ENCODE data around the gene GGA1. TPM values are rescaled to one million over a fixed set of nuclear protein-coding genes. Genes with fewer than 3 reads are reported as not detected.
A peak's percentile ranks its signal among the peaks of the same experiment; 100 is the strongest.

Gene GGA1
- total and polyA plus RNA-seq, 3 experiments from 2014 or later: 34.9 to 74.3 (median 69.1) TPM

GRCh38 chr22:37680191-37680851 lies 71.7 kb downstream of the GGA1 start:
- no peaks in the 10 kb centered on the region for H3K36me3 ChIP-seq (ENCODE audit: insufficient read depth, low read length)
- no peak overlapping the region for H3K4me3 ChIP-seq (ENCODE audit: low read length)
- Mint-ChIP-seq H3K27ac (peak overlapping the region in 3 of 8 donors; percentile 44 to 66 (median 57)), H3K36me3 (peaks cover 0 to 16% (median 4%) of the 10 kb centered on the region in 3 donors), H3K27me3 (no peaks in the 10 kb centered on the region), H3K4me3 (peak overlapping the region in 2 of 7 donors; percentile 34 to 68), H3K9me3 (no peaks in the 10 kb centered on the region), H3K4me1 (peaks cover 27 to 36% (median 29%) of the 10 kb centered on the region in 3 donors)
- H3K27ac ChIP-seq (ENCODE audit: low read depth, low read length): no peak overlapping the region
- CTCF ChIA-PET: interaction anchor here (1.0 to 16.7 kb wide), 10 partner anchors 11 to 141 kb away, joined by 4 to 375 read pairs (median 24); partner anchors contain the start of genes GGA1, PDXP and SH3BP1
- no peaks in the 10 kb centered on the region for H3K27me3 ChIP-seq (ENCODE audit: insufficient read depth, low read length, poor library complexity, severe bottlenecking)
- no peaks in the 10 kb centered on the region for H3K9me3 ChIP-seq (ENCODE audit: low read length)
- H3K4me1 ChIP-seq (ENCODE audit: insufficient read depth, low read length): peaks cover 20% of the 10 kb centered on the region
- DNase-seq: no peak
- POLR2A ChIA-PET: interaction anchor here (1.2 to 1.9 kb wide), 2 partner anchors 22 to 37 kb away, joined by 3 to 10 read pairs; partner anchors contain the start of gene PDXP

- no peak overlapping the region for H3K4me3 ChIP-seq (ENCODE audit: low read length)
- DNase-seq: no peak
- POLR2A ChIA-PET: interaction anchor here (0.6 to 1.9 kb wide), 3 partner anchors 23 to 72 kb away, joined by 3 to 10 read pairs (median 10); partner anchors contain the start of genes GGA1 and PDXP
- peak overlapping the region in 1 of 7 donors; percentile 73 for H3K4me3 Mint-ChIP-seq
- no peaks in the 10 kb centered on the region for H3K36me3 ChIP-seq (ENCODE audit: insufficient read depth, low read length)
- H3K27me3 Mint-ChIP-seq: peaks cover 0 to 1% of the 10 kb centered on the region in 2 donors
- H3K27ac Mint-ChIP-seq: peak overlapping the region in 2 of 8 donors; percentile 66 to 68
- H3K36me3 Mint-ChIP-seq: peaks cover 0 to 17% (median 4%) of the 10 kb centered on the region in 3 donors
- CTCF ChIA-PET: interaction anchor here (0.8 to 16.7 kb wide), 18 partner anchors 10 to 182 kb away, joined by 3 to 375 read pairs (median 7); partner anchors contain the start of genes GGA1, PDXP and SH3BP1
- H3K4me1 Mint-ChIP-seq: peaks cover 22 to 36% (median 32%) of the 10 kb centered on the region in 3 donors
- H3K27me3 ChIP-seq (ENCODE audit: insufficient read depth, low read length, poor library complexity, severe bottlenecking): no peaks in the 10 kb centered on the region
- peaks cover 18% of the 10 kb centered on the region for H3K4me1 ChIP-seq (ENCODE audit: insufficient read depth, low read length)
- no peaks in the 10 kb centered on the region for H3K9me3 Mint-ChIP-seq
- H3K9me3 ChIP-seq (ENCODE audit: low read length): no peaks in the 10 kb centered on the region
- no peak overlapping the region for H3K27ac ChIP-seq (ENCODE audit: low read depth, low read length)
Measured at GRCh38 chr22:37681001-37681424, 72.4 kb downstream of the GGA1 start.

GRCh38 chr22:37681556-37682049 lies 73.0 kb downstream of the GGA1 start:
- Mint-ChIP-seq H3K4me1 (peaks cover 22 to 38% (median 35%) of the 10 kb centered on the region in 3 donors), H3K9me3 (no peaks in the 10 kb centered on the region), H3K4me3 (peak overlapping the region in 3 of 7 donors; percentile 7 to 73 (median 15)), H3K27me3 (peaks cover 0 to 1% of the 10 kb centered on the region in 2 donors), H3K36me3 (peaks cover 0 to 19% (median 4%) of the 10 kb centered on the region in 3 donors), H3K27ac (peak overlapping the region; percentile 3 to 83 (median 54))
- ChIA-PET POLR2A (interaction anchor here (0.6 to 1.9 kb wide), 4 partner anchors 23 to 72 kb away, joined by 3 to 10 read pairs (median 6); partner anchors contain the start of genes GGA1 and PDXP), CTCF (interaction anchor here (0.8 to 16.7 kb wide), 20 partner anchors 11 to 182 kb away, joined by 3 to 375 read pairs (median 6); partner anchors contain the start of genes GGA1, PDXP and SH3BP1)
- no peaks in the 10 kb centered on the region for H3K9me3 ChIP-seq (ENCODE audit: low read length)
- DNase-seq: peak; percentile 47 to 81 (median 66)
- peaks cover 19% of the 10 kb centered on the region for H3K4me1 ChIP-seq (ENCODE audit: insufficient read depth, low read length)
- H3K27me3 ChIP-seq (ENCODE audit: insufficient read depth, low read length, poor library complexity, severe bottlenecking): no peaks in the 10 kb centered on the region
- H3K36me3 ChIP-seq (ENCODE audit: insufficient read depth, low read length): no peaks in the 10 kb centered on the region
- H3K4me3 ChIP-seq (ENCODE audit: low read length): no peak overlapping the region
- H3K27ac ChIP-seq (ENCODE audit: low read depth, low read length): no peak overlapping the region

Other genes starting within 250 kb of the GGA1 start
- under 1 TPM; 0.09 to 0.20 TPM for gene ELFN2, start 181.4 kb upstream of the GGA1 start, total RNA-seq
- gene ELFN2, start 181.4 kb upstream of the GGA1 start, polyA plus RNA-seq: 0.02 TPM
- 100 to 1,000 TPM; 162 to 171 TPM for gene MFNG, start 122.5 kb upstream of the GGA1 start, total RNA-seq
- gene MFNG, start 122.5 kb upstream of the GGA1 start, polyA plus RNA-seq: 323 TPM
- gene CARD10, start 89.4 kb upstream of the GGA1 start, total RNA-seq: under 1 TPM; 0.29 to 0.31 TPM
- gene CARD10, start 89.4 kb upstream of the GGA1 start, polyA plus RNA-seq: 1.0 TPM
- under 1 TPM; 0.13 to 0.31 TPM for gene CDC42EP1, start 48.4 kb upstream of the GGA1 start, total RNA-seq
- not detected for gene CDC42EP1, start 48.4 kb upstream of the GGA1 start, polyA plus RNA-seq
- not detected for gene LGALS2, start 28.7 kb upstream of the GGA1 start, total RNA-seq
- gene LGALS2, start 28.7 kb upstream of the GGA1 start, polyA plus RNA-seq: not detected
- 10 to 100 TPM; 93.1 to 94.6 TPM for gene SH3BP1, start 30.8 kb downstream of the GGA1 start, total RNA-seq
- gene SH3BP1, start 30.8 kb downstream of the GGA1 start, polyA plus RNA-seq: 32.3 TPM
- 10 to 100 TPM; 36.0 to 37.8 TPM for gene PDXP, start 49.9 kb downstream of the GGA1 start, total RNA-seq
- gene PDXP, start 49.9 kb downstream of the GGA1 start, polyA plus RNA-seq: 7.1 TPM
- 100 to 1,000 TPM; 204 to 223 TPM for gene LGALS1, start 66.8 kb downstream of the GGA1 start, total RNA-seq
- 182 TPM for gene LGALS1, start 66.8 kb downstream of the GGA1 start, polyA plus RNA-seq
- gene NOL12, start 77.5 kb downstream of the GGA1 start, total RNA-seq: 10 to 100 TPM; 53.6 to 57.2 TPM
- gene NOL12, start 77.5 kb downstream of the GGA1 start, polyA plus RNA-seq: 38.3 TPM
- 10 to 100 TPM; 26.1 to 26.7 TPM for gene TRIOBP, start 88.2 kb downstream of the GGA1 start, total RNA-seq
- gene TRIOBP, start 88.2 kb downstream of the GGA1 start, polyA plus RNA-seq: 13.6 TPM
- gene GCAT, start 199.1 kb downstream of the GGA1 start, total RNA-seq: 10 to 100 TPM in 1 of 2 experiments, 1 to 10 TPM in 1; 9.3 to 10.0 TPM
- gene GCAT, start 199.1 kb downstream of the GGA1 start, polyA plus RNA-seq: 1.6 TPM
- gene GALR3, start 214.5 kb downstream of the GGA1 start, total RNA-seq: not detected
- gene GALR3, start 214.5 kb downstream of the GGA1 start, polyA plus RNA-seq: not detected
- gene ANKRD54, start 235.5 kb downstream of the GGA1 start, total RNA-seq: 10 to 100 TPM; 27.6 to 28.7 TPM
- gene ANKRD54, start 235.5 kb downstream of the GGA1 start, polyA plus RNA-seq: 11.9 TPM
- 100 to 1,000 TPM; 549 to 556 TPM for gene EIF3L, start 240.6 kb downstream of the GGA1 start, total RNA-seq
- 266 TPM for gene EIF3L, start 240.6 kb downstream of the GGA1 start, polyA plus RNA-seq